ENCODE results near the gene PEX3.
A peak's percentile ranks its signal among the peaks of the same experiment; 100 is the strongest.
"Not testable (repeated sequence)": the region's sequence is repeated elsewhere in the genome, so short reads cannot be mapped to it uniquely, and the experiment has no call there.

PEX3 gene, protein sequence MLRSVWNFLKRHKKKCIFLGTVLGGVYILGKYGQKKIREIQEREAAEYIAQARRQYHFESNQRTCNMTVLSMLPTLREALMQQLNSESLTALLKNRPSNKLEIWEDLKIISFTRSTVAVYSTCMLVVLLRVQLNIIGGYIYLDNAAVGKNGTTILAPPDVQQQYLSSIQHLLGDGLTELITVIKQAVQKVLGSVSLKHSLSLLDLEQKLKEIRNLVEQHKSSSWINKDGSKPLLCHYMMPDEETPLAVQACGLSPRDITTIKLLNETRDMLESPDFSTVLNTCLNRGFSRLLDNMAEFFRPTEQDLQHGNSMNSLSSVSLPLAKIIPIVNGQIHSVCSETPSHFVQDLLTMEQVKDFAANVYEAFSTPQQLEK

DNA sequence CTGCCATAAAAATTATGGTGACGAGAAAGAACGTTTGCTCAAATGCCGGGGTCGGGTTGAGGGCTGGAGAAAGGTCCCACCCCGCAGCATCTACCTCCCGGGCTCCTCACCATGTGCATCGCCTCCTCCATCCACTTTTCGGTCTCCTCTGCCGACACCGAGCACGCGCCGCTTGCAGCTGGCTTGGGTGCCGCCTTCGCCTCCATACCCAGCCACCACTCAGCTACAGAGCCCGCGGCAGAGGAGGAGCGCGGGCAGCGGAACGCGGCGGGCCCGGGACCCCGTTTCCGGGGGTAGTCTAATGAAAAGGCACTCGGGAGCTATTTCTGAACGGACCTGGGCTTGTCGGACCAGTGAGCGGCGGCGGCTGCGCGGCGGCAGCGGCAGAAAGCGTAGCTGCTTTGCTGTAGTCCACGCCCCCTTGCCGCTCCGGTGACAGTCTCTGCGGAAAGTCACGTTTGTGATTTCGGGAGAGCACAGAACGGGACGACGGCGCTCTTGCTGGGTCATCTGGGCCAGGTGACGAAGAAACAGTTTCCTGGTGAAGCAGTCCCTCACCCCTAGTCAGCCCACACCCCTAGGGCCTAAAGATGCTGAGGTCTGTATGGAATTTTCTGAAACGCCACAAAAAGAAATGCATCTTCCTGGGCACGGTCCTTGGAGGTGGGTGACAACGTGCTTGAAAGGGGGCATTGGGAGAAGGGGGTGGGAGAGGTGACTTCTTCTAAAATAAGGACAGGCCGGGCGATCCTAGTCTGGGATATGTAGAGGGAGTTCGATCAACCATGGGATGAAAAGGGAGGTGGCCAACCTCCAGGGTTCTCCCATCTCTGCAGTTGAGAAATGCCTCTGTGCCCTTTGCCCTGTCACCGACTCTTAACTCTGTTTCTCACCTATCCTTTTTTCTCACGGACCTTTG lies at the start of gene PEX3, which contains the start of gene ADAT2:
TSS of gene PEX3 (plus strand) at position 353 of the 919 bp plus-strand sequence. CDS start at position 591, 238 bp downstream.
TSS of gene ADAT2 (minus strand) at position 243 of the 919 bp plus-strand sequence. CDS start at position 206, 37 bp downstream.
- peak; percentile 90 for DNase-seq

DNA sequence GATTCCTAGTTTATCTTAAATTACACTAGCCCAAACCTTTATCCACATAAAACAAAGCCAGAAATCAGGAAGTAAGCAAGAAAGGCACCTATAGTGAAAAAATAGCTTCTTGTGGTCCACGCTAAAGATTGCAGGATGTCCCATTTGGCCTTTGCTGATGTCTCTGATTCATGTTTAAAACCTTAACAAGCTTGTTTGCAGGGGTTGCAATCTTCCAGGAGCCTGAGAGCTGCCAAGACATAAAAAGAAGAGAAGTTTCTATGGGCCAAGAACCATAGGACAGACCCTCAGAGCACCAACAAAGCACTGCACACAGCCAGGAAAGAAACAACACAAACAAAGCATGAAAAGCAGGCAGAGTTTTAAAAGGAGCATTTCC lies 49.5 kb upstream of the PEX3 start:
- DNase-seq, result no peak

DNA sequence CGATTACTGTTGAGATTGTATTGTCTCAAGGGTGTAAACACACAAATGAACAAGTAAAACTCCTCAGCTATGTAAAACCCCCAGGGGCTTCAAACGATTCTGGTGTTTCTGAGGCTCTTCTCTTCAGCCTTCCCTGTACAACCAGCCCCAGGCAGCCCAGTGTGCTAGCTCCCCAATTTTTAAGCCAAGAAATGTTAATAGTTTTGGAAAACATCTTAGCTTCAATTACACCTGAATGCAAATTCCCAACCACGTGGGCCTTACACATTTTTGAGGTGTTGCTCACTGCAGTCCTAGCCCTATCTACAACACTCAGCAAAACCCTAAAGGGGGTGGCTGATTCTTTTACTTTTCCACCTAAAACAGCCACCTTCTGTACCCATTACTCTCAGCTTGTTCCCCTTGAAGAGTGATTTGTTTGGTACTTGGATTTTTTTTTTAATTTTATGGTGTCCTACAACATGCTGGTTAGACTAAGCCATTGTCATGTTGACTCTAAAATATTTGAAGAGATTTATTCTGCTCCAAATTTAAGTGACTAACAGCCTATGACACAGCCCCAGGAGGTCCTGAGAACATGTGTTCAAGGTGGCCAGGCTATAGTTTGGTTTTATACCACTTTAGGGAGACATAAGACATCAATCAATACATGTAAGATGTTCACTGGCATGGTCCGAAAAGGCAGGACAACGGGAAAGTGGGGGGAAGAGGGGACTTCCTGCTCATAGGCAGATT lies 48.8 kb upstream of the PEX3 start:
- DNase-seq, result no peak

DNA sequence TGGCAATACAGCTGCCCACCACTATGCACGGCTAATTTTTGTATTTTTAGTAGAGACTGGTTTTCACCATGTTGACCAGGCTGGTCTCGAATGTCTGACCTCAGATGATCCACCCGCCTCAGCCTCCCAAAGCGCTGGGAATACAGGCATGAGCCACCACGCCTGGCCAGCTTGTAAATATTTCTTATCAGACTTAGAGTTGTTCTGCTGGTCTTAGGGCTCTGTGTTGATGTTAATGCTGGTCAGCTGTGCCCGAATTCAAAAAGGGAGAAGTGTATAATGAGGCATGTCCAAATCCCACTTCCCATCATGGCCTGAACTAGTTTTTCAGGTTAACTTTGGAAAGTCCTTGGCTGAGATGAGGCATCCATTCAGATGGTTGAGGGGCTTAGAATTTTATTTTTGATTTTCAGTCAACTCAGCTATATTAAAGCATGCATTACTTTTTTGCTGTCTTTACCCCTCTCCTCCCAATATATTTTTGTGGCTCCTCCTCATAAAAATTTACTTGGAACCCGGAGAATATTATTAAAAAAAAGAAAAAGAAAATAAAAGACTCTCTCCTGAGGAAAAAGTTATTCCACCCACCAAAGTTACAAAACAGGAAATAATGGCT lies 47.8 kb upstream of the PEX3 start:
- no peak for DNase-seq

DNA sequence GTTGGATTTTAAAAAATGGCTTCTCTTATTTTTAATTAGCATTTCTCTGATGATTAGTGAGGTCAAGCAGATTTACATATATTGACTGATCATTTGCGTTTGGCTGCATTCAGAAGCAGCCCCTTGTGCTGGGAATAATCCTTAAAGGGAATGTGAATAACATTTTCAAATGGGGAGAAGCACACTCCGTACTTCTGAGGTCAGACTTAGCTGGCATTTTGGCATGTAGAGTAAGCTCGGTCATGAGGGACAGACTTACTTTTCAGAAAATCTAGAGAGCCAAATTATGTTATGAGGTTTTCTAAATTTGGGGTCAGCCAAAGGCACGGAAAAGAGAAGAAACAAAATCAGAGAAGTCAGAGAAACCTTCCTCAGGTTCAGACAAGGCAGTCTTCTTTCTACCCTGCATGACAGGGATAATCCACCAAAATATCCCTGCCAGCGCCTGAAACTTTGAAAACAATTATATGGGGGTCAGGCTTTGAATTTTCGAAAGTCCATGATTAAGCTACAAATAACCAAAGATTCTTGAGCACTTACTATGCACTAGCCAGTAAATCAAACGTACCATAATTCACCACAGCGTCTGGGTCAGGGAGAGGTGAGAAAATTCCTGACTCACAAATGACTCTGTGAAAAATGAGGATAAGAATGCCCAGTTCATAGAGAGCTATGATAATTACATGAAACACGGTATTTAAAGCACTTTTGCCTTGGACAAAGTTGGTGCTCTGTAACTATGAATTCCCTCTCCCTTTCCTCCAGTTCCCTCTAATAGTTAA lies 45.0 kb upstream of the PEX3 start:
- DNase-seq, result no peak

DNA sequence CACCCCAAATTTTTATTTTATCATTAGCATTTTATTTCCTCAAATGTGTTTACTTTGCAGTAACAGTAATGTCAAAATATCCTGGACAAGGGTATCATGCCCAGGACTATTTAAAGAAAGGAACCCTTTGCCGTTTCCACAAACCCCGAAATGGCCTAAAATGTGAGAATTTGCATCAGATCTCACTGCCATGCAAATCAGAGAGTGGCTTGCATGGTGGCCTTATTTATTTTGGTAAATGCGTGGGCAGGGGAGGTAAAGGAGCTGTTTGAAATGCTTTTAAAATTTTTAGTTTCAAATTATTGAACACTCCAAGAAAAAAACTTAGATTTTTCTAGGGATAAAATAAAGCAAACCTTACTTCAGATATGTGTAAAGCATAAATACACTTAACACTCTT lies 43.9 kb upstream of the PEX3 start:
- DNase-seq, result no peak

DNA sequence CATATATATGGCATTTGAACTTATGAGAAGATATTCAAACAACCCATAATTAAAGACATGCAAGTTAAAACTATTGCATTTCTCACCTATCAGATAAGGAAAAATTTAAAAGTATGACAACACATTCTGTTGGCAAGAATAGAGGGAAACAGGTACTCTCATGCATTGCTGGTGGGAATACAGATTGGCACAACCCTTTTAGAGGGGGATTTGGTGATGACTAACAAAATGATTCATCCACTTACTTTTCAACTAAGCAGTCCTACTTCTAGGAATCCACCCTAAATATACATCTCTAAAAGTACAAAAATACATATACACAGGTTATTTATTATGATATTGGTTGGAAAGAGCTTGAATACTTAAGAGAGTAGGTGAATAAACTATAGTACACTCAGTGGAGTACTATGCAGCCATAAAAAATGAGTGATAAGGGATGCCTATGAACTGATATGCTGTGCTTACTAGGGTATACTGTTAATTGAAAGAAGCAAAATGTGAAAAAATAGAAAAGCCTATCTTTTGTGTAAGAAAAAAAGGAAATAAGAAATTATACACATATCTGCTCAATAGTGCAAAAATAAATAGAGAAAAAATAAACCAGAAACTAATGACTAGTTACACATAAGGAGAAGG lies 42.3 kb upstream of the PEX3 start:
- no peak for DNase-seq

DNA sequence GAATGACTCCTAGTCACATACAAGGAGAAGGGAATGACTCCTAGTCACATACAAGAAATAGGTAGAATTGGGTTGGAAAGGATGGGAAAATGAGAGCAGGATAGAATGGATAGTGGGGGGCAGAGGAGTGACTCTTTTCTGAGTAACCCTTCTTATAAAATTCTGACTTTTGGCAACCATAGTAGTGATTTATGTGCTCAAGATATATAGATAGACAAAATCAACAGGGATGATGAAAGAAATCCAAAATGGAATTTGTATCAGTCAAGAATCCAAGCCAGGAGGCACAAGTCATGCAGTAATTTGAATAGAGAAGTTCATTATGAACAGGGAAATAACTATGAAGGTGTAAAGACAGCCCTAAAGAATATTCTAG lies 41.8 kb upstream of the PEX3 start:
- no peak for DNase-seq

DNA sequence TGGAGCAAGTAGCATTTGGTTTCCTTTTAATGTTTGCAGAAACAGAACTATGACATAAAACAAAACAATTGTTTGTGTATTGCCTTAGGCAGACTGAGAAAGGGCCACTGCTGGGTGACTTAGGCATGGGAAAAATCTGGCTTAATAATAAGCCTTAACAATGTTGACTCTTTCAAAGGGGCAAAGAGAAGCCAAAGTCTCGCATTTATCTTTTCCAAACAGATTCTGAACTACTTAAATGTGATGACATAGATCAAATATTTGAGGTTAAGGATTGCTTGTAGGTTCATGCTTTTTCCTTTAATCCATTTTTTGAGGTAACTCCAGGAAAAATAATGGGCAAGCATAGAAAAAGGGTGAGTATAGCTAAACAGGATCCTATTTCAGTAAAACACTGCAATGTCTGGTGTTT lies 39.7 kb upstream of the PEX3 start:
- no peak for DNase-seq

DNA sequence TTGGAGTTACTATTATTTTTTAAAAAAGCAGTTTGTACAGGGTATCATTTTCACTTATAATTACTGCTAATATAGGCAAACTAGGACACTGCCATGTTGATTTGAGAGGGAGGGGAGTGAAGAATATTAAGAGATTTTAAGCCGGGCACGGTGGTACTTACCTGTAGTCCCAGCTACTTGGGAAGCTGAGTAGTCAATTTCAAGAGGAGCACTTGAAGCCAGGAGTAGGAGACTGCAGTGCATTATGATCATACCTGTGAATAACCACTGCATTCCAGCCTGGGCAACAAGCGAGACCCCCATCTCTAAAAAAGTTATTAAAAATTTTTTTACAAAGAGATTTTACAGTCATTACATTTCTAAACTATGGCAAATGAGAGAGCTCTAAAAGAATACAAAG lies 35.8 kb upstream of the PEX3 start:
- DNase-seq, result no peak

DNA sequence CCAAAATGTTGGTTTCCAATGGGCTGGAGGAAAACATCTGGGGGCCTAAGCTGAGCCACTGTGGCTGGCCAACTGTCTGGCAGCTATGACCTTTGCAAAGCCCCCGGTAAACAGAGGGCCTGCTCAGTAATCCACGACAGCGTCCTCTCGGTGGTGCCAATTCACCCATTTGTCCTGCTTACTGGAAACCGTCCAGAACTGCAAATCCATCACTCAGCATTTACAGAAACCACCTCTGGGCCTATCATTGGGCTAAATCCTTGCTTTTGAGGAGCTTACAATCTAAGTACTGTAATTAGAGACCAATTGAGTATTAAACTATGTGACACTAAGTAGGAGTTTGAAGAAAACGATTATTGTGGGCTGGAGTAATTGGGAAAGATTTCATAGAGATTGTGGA lies 31.1 kb upstream of the PEX3 start:
- no peak for DNase-seq

DNA sequence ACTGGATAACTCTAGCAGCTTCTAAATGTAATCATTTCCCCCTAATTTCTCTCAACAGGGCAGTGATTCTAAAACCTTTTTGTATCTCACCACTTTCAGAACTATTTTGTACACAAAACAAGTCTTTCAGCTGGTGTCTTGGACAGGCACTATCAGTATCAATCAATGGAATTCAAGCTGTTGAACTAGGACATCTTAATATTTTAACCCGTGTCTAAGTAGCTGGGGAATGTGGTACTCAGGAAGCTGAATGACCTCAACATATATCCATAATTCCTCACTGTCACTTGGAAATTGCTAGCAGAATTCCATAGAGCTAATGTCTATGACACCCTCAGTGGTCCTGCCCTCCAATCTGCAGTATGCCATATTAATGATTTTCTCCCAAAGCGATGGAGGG lies 24.6 kb upstream of the PEX3 start:
- DNase-seq, result no peak

DNA sequence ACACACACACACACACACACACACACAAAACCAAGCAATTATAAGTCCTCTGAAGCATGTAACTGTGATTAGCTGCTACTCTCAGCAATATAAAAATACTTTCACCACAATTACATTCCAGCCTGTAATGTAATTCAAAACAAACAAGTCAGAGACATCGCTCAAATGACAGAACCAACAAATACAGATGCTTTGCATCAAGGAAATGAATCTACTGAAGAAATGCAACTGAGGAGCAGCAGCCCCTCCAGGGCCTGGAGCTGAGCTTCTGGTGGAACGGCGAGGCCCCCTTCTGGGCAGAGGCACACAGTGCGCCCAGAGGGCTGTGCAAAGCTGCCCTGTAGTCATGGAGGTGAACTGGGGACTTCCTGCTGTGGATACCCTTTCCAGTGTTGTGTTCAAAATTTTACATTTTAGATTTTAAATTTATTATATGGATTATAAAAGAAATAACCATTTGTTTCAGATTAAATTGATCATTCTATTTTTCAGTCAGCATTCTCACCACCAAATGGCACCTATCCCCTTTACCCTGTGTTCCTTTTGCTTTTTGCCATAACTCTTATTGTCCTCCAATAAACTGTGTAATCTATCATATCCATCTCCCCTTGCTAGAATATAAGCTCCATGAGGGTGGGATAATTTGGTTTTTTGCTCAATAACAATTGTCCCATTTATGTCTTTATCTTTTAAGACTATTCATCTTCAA lies 23.3 kb upstream of the PEX3 start:
- DNase-seq, result peak; percentile 61

DNA sequence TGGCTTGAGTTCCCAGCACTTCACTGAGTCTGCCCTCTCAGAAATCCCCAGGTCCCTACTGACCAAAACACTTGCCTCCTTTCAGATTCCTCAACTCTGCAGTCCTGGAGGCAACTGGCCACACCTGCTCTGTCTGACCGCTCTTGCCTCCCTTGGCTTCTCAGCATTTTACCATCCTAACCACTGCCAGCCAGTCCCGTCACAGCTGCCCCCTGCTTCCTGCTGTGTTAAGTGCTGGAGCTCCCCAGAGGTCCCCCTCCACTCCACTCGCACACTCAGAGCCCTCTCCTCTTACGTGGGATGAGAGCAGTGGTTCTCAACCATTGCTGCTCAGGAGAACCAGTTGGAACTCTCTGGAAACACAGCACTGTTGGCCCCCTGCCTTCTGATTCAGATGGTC lies 20.6 kb upstream of the PEX3 start:
- no peak for DNase-seq

DNA sequence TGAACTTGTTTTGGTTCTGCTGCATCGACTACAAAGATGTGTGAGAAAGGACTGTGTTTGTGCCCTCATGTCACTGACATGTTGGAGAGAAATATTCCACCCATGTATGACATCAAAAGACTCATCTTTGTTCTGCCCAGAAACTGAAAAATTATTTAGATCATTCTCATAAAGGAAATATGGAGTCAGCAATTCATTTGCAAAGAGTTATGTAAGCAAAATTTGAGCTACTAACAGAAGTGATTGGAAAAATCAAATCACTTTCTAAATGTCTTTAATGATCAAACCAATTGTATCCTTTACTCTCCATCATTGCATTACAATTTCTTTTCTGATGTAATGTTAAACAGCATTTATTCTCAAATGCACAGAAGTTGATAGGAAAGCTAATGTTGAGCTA lies 19.4 kb upstream of the PEX3 start:
- no peak for DNase-seq

DNA sequence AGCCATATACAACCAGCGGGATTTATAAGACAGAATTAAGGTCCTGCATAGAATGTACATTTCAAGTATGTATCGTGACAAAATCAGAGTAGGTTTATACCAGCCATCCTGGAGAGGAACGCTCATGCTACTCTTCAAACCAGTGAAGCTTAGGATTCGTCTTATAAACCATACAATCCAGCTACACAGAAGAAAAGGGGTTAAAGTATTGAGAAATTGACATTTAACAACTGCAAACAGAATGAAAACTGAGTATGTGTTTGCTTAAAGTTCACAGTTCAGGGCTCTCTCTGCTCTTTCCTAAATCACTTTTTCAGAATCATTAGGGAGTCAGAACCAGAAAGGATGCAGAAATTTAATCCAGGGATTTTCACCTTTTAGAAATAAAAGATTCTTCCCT lies 18.0 kb upstream of the PEX3 start:
- no peak for DNase-seq

DNA sequence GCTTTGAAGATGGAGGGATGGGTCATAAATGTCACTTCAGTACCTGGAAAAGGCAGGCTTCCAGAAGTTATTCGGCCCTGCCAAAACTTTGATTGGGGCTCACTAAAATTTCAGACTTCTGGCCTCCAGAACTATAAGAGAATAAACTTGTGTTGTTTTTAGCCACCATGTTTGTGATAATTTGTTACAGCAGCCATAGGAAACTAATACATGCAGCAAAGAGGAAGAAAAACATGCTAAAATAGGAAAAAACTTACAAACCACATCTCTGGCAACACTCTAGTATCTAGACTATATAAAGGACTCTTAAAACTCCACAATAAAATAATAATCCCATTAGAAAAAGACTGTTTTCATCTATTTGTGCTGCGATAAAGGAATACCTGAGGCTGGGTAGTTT lies 9.6 kb upstream of the PEX3 start:
- DNase-seq, result no peak

DNA sequence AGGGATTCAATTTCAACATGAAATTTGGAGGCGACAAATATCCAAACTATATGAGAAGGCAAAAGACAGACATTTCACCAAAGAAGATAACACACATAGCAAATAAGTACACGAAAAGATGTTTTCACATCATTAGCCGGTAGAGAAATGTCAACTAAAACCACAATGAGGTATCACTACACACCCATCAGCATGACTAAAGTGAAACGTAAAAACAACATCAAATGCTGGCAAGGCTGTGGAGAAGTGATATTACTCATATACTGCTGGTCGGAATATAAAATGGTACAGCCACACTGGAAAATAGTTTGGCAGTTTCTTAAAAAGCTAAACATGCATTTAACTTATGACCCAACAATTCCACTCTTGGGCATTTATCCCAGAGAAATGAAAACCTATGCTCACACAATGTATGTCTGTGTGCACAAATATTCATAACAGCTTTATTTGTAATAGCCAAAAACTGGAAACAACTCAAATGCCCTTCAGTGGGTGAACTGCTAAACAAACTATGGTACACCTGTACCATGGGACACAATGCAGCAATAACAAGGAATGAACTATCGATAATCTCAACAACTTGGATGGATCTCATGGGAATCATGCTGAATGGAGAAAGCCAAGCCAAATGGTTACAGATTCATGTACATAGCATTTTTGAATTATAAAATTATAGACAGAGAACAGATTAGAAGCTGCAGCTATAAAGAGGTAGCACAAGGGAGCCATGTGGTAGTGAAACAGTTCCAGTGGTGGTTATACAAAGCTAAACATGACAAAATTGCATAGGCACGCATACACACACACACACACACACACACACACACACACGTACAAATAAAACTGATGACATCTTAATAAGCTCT lies 8.7 kb upstream of the PEX3 start:
- no peak for DNase-seq

DNA sequence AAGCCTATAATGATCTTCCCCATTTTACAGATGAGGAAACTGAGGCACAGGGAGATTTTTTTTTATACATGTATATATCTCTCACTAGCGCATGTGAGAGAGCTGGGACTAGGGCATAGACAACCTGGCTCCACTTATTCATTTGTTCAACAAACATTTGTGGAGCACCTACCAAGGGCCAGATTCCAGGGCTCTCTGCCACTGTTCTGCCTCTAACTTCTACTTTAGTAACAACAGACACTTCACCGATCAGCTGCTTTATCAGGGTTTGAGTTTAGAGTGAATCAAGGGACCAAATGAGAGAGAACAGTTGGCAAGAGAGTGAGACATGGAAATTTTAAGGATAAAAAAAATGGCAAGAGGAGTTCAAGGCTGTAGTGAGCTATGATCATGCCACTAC lies 7.5 kb upstream of the PEX3 start:
- DNase-seq, result no peak

DNA sequence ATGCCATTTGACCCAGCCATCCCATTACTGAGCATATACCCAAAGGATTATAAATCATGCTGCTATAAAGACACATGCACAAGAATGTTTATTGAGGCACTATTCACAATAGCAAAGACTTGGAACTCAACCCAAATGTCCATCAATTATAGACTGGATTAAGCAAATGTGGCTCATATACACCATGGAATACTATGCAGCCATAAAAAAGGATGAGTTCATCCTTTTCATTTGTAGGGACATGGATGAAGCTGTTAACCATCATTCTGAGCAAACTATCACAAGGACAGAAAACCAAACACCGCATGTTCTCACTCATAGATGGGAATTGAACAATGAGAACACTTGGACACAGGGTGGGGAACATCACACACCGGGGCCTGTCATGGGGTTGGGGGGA lies 2.7 kb upstream of the PEX3 start:
- not testable (repeated sequence) for DNase-seq
